DOHH2 (cell line): ENCODE results near the gene SETX.

ENCODE experiments used
- H3F3A ChIP-seq: fragments of 200-600 bp; sonication (generic), shearing (Covaris generic); 2 replicates; pipeline ENCODE4 v1.6.0; 2016; ENCODE audit warnings: antibody characterized with exemption, mild to moderate bottlenecking; ENCODE audit not compliant: control insufficient read depth, insufficient read depth
- H3K27ac ChIP-seq: fragments of 200-600 bp; sonication (generic); 2 replicates; pipeline ENCODE4 v1.5.1; 2014; ENCODE audit warnings: low read depth, mild to moderate bottlenecking, low read length, moderate library complexity
- H3K27me3 ChIP-seq: fragments of 200-600 bp; sonication (generic); 2 replicates; pipeline ENCODE4 v1.6.1; 2014; ENCODE audit warnings: mild to moderate bottlenecking, low read length, mixed read lengths; ENCODE audit not compliant: control insufficient read depth
- H3K36me3 ChIP-seq: fragments of 200-600 bp; sonication (generic); 2 replicates; pipeline ENCODE4 v1.6.1; 2014; ENCODE audit warnings: mild to moderate bottlenecking, low read length, moderate library complexity, mixed read lengths; ENCODE audit not compliant: control insufficient read depth
- H3K4me1 ChIP-seq: fragments of 200-600 bp; sonication (generic); 2 replicates; pipeline ENCODE4 v1.6.1; 2014; ENCODE audit warnings: mild to moderate bottlenecking, low read length, mixed read lengths; ENCODE audit not compliant: control insufficient read depth
- H3K4me2 ChIP-seq: fragments of 200-600 bp; sonication (generic); 2 replicates; pipeline ENCODE4 v1.6.0; 2014; ENCODE audit warnings: mild to moderate bottlenecking, low read length, moderate library complexity
- H3K4me3 ChIP-seq: fragments of 200-600 bp; sonication (generic); 2 replicates; pipeline ENCODE4 v1.5.1; 2014; ENCODE audit warnings: mild to moderate bottlenecking, low read length, mixed read lengths
- H3K79me2 ChIP-seq: fragments of 200-600 bp; sonication (generic); 2 replicates; pipeline ENCODE4 v1.6.1; 2014; ENCODE audit warnings: mild to moderate bottlenecking, low read length, mixed read lengths; ENCODE audit not compliant: control insufficient read depth
- H3K9me2 ChIP-seq: fragments of 200-600 bp; sonication (generic); replicated peaks from 2 replicates; pipeline ENCODE4 v1.6.1; 2014; ENCODE audit warnings: mild to moderate bottlenecking, low read length, mixed read lengths; ENCODE audit not compliant: control insufficient read depth
- H3K9me3 ChIP-seq: fragments of 200-600 bp; sonication (generic); 2 replicates; pipeline ENCODE4 v1.6.1; 2014; ENCODE audit warnings: antibody characterized with exemption, low read length, mixed read lengths; ENCODE audit not compliant: control insufficient read depth, insufficient read depth
- H4K20me1 ChIP-seq: fragments of 200-600 bp; sonication (generic); 2 replicates; pipeline ENCODE4 v1.6.0; 2014; ENCODE audit warnings: low read depth, mild to moderate bottlenecking, antibody characterized with exemption, low read length, moderate library complexity; ENCODE audit not compliant: control insufficient read depth, insufficient read depth
- CTCF ChIP-seq: fragments of 200-600 bp; sonication (generic); IDR thresholded peaks from one replicate; pipeline ENCODE4 v1.5.1; 2014; ENCODE audit warnings: antibody characterized with exemption, mild to moderate bottlenecking, low read depth, low read length; ENCODE audit not compliant: poor library complexity, severe bottlenecking
- EZH2phosphoT487 ChIP-seq: fragments of 200-600 bp; sonication (generic); IDR thresholded peaks from 2 replicates; pipeline ENCODE4 v1.6.1; 2017; ENCODE audit warnings: borderline replicate concordance, mild to moderate bottlenecking, antibody characterized with exemption, low read length, moderate library complexity, mixed read lengths

Gene SETX

GRCh38 chr9:132266017-132266416 lies 88.8 kb downstream of the SETX start:
- Histone ChIP-seq H3K27me3 (no peaks in the 10 kb centered on the region), H3K4me1 (no peaks in the 10 kb centered on the region), H3K4me3 (no peak overlapping the region), H4K20me1 (peaks cover 6% of the 10 kb centered on the region), H3K9me3 (no peaks in the 10 kb centered on the region), H3K36me3 (peaks cover 83% of the 10 kb centered on the region), H3K9me2 (no peaks in the 10 kb centered on the region), H3K27ac (no peak overlapping the region), H3K79me2 (peaks cover 2% of the 10 kb centered on the region; the same call in 1 of the 2 replicates), H3K4me2 (no peak overlapping the region), H3F3A (peaks cover 35% of the 10 kb centered on the region)
- TF ChIP-seq EZH2phosphoT487 = no peak
- TF ChIP-seq CTCF = no peak

- Histone ChIP-seq H3K4me1 (peaks cover 7% of the 10 kb centered on the region), H3K4me3 (no peak overlapping the region), H3K27me3 (no peaks in the 10 kb centered on the region), H3K4me2 (no peak overlapping the region), H3F3A (peaks cover 25% of the 10 kb centered on the region), H3K27ac (no peak overlapping the region), H3K9me2 (no peaks in the 10 kb centered on the region), H3K36me3 (peaks cover 35% of the 10 kb centered on the region), H3K9me3 (no peaks in the 10 kb centered on the region), H3K79me2 (no peaks in the 10 kb centered on the region), H4K20me1 (no peaks in the 10 kb centered on the region; the same call in 1 of the 2 replicates)
- no peak for TF ChIP-seq EZH2phosphoT487
- no peak for TF ChIP-seq CTCF
Observed at GRCh38 chr9:132260846-132261245, 93.9 kb downstream of the SETX start.

- no peaks in the 10 kb centered on the region for H3K9me2 ChIP-seq
- no peak overlapping the region for H3K4me3 ChIP-seq
- no peaks in the 10 kb centered on the region for H3K36me3 ChIP-seq
- H3K27ac ChIP-seq = no peak overlapping the region
- H3F3A ChIP-seq = no peaks in the 10 kb centered on the region
- H3K79me2 ChIP-seq = no peaks in the 10 kb centered on the region
- no peaks in the 10 kb centered on the region for H4K20me1 ChIP-seq
- no peak overlapping the region for H3K4me2 ChIP-seq
- peaks cover 7% of the 10 kb centered on the region for H3K27me3 ChIP-seq
- H3K9me3 ChIP-seq = no peaks in the 10 kb centered on the region
- H3K4me1 ChIP-seq = no peaks in the 10 kb centered on the region
- TF ChIP-seq CTCF (no peak), EZH2phosphoT487 (no peak)
Observed at GRCh38 chr9:132250324-132251262, 104.2 kb downstream of the SETX start.
